COR-L47 (cell line): ENCODE data around the gene SERTM1.

Source experiments
- DNase-seq: peaks from one replicate; lab custom pipeline; 2025; lab: John Stamatoyannopoulos, UW

SERTM1 gene

GRCh38 chr13:36712290-36712689 is 38.5 kb downstream of the SERTM1 start:
- DNase-seq = no peak

- DNase-seq = no peak
Observed at GRCh38 chr13:36712770-36713169, 39.0 kb downstream of the SERTM1 start.

GRCh38 chr13:36713887-36714286 is 40.1 kb downstream of the SERTM1 start:
- no peak for DNase-seq

GRCh38 chr13:36715841-36716240 is 42.0 kb downstream of the SERTM1 start:
- no peak for DNase-seq

GRCh38 chr13:36717017-36717416 is 43.2 kb downstream of the SERTM1 start:
- no peak for DNase-seq

- no peak for DNase-seq
Observed at GRCh38 chr13:36717966-36718545, 44.2 kb downstream of the SERTM1 start.

- no peak for DNase-seq
Observed at GRCh38 chr13:36718686-36719085, 44.9 kb downstream of the SERTM1 start.

GRCh38 chr13:36724141-36724540 is 50.3 kb downstream of the SERTM1 start:
- no peak for DNase-seq

GRCh38 chr13:36725936-36726335 is 52.1 kb downstream of the SERTM1 start:
- DNase-seq = no peak

- DNase-seq = no peak
Observed at GRCh38 chr13:36728006-36728405, 54.2 kb downstream of the SERTM1 start.

- peak; percentile 77 for DNase-seq
Observed at GRCh38 chr13:36736119-36736726, 62.4 kb downstream of the SERTM1 start.

- DNase-seq = no peak
Observed at GRCh38 chr13:36737524-36738083, 63.8 kb downstream of the SERTM1 start.

GRCh38 chr13:36745436-36745835 is 71.6 kb downstream of the SERTM1 start:
- no peak for DNase-seq

- no peak for DNase-seq
Observed at GRCh38 chr13:36746051-36746450, 72.2 kb downstream of the SERTM1 start.
